Stimulated activated CD4-positive, alpha-beta T cell treated with anti-CD3 and anti-CD28 coated beads, Interleukin-15, amount 100 ng/mL, for 24 hours (primary cell): ENCODE measurements around the gene SEZ6L.
"Not testable (repeated sequence)": the region's sequence is repeated elsewhere in the genome, so short reads cannot be mapped to it uniquely, and the experiment has no call there.

Experiments used
- DNase-seq: peaks from one replicate; pipeline ENCODE4 v3.0.0-alpha.2; 2020

SEZ6L gene

DNA sequence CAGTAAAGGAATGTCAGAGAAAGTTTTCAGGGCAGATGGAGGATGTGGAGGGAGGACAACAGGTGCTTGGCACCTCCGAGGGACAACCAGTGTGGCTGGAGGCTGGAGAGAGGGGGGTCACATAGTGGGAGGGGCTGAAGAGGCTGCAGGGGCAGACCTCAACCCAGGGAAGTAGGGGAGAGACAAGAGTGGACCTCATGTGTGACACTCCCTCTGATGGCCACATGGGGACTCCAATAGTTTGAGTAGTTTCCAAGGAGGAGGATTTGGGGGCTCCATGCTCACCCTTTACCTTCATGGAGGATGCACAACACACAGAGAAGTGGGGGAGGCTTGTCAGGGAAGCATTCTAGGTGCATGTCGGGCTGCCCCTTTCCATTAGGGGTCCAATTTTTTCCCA is 224.7 kb downstream of the SEZ6L start:
- no peak for DNase-seq

DNA sequence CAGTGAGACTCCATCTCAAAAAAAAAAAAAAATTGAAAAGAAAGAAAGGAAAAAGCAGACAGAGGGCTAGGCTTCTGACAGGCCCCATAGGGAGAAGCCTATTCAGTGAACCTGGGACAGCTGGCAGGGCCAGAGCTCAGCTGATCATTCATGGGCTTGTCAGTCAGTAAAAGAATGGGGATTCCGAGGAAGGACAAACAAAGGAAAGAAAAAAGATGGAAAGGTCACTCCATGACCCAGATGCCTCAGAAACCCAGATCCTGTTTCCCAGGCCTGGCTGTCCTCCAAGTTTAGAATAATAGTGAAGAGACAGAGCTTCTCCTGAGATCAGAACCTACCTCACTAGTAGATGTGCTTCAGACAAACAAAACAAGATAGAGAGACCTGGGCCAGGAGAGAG is 225.5 kb downstream of the SEZ6L start:
- DNase-seq = no peak

DNA sequence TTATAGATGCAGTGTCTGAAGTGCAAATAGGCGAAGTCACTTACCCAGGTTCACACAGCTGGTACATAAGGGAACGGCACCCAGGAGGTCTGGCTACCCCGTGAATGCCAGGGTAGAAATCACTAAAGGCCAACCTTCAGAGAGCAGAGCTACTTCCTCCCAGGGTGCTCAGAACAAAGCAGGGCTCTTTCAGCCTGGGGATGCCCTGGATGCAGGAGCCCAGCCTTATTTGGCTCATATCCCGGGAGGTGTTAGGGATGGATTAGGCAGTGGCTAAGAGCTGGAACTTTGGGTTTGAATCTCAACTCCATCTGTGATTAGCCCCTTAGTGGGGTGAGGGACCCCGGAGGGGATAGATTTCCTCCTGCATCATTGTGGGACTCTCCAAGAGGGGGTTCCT is 226.7 kb downstream of the SEZ6L start:
- DNase-seq = no peak

DNA sequence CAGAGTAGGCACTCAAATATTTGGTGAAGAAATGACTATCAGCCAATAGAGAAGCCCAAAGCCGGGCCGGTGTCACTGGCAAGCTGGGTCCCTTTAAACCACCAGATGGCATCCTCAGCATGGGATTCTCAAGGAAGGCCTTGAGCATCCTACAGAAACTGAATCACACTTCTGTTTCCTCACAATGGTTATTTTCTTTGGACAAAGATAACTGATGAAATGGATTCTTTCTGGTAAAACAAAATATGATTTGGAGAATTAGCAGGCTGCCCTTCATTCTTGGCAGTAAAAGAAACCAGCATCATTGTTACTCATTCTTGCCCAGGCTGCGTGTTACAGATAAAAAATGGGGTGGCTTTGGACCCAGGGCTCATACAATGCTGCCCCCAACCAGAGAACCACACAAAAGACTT is 229.5 kb downstream of the SEZ6L start:
- DNase-seq = peak; percentile 68

GRCh38 chr22:26399289-26399688 is 230.0 kb downstream of the SEZ6L start:
- no peak for DNase-seq

DNA sequence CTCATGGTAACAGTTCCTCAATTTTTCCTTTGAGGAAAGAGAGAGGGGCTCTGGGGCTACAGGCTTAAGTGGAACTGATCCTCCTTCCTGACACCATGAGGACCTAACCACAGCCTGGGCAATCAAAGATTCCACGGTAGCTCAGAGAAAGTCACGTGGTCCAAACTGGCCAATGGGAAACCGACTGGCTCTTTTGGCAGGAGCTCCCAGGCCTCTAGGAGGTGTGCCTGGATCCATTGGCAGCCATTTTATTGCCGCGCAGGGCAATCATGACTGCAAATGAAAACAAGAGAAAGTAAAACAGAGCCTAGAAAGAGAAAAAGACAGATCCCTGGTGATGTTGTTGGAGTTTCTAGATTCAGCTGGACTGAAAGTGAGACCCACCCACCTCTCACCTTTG is 232.5 kb downstream of the SEZ6L start:
- DNase-seq = no peak

GRCh38 chr22:26404851-26405421 is 235.7 kb downstream of the SEZ6L start:
- DNase-seq = no peak

GRCh38 chr22:26406118-26406517 is 236.9 kb downstream of the SEZ6L start:
- no peak for DNase-seq

GRCh38 chr22:26408562-26409220 is 239.4 kb downstream of the SEZ6L start:
- DNase-seq = not testable (repeated sequence)

- no peak for DNase-seq
Measured at GRCh38 chr22:26409719-26410335, 240.6 kb downstream of the SEZ6L start.

DNA sequence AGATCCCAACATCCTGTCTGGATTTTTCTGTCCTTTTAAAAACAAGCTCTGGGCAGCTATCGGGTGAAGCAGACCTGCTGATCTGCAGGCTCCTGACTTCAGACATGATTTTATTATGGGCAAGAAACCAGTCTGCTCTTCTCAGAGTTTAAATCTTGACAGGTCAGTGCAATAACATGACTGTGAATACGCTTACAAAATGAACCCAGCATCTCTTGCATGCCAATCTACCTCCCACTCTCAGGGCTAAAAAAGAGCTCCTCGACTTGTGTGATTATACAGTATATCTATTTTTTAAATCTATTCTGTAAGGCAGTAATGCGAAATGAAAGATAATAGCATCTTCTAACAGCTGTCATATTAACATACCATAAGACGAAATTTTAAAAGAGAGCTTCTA is 241.1 kb downstream of the SEZ6L start:
- no peak for DNase-seq

DNA sequence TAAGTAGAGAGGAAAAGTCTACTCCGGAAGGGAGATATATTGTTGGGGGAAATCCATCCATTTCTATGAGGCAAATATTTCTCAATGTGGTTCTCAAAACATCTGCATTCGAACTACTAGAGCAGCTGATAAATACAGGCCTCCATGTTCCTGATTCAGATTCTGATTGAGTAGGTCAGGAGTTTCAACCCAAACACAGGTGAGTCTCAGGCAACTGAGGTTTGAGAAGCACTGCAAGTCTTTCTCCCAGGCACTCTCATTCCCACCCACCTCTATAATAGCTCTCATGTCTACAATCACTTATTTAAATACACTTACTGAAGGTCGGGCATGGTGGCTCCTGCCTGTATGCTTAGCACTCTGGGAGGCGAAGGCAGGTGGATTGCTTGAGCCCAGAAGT is 245.1 kb downstream of the SEZ6L start:
- no peak for DNase-seq

DNA sequence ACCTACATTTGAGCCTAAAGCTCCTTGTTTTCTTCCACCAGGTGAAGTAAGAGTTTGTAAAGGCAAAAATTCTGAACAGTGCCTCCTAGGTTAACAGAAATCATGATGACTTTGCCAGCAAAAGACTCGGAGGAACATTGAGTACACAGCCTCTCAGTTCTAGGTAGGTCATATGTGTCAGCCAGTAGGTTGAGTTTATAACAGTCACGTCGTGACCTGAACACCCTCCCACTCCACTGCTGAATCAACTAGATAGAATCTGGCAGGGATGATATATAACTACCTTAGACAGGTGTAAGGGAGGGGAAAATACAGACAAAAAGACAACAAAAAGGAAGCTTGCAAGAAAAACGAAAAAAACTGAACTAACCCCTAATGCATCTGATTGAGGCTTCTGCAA is 247.0 kb downstream of the SEZ6L start:
- DNase-seq = no peak

DNA sequence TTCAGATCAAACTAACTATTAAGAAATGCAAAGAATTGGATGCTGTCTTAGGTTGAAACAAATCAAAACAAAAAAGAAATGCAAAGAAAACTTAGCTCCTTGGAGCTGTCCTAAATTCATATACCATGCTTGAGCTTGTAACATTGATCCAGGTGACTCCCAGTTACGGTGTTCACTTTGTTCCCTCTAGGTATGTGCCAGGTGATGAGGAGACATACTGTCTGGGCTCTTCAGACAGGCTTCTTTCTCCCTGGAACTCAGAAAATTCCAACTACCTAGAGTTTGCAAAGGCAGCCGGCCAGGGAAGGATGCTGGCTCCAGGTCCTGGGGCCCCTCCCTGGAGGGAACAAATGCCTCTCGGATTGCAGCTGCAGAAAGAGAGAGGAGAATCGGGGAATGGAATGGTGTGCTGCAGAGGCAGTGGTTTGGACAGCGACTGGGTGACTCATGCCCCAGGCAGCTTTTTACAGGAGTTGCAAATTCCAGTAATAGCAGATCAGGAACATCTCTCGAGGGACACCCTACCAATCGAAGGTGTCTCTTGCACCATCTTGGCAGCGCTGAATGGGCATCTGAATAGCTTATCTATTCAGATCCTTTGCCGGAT is 247.5 kb downstream of the SEZ6L start:
- no peak for DNase-seq

GRCh38 chr22:26417406-26417805 is 248.1 kb downstream of the SEZ6L start:
- no peak for DNase-seq

DNA sequence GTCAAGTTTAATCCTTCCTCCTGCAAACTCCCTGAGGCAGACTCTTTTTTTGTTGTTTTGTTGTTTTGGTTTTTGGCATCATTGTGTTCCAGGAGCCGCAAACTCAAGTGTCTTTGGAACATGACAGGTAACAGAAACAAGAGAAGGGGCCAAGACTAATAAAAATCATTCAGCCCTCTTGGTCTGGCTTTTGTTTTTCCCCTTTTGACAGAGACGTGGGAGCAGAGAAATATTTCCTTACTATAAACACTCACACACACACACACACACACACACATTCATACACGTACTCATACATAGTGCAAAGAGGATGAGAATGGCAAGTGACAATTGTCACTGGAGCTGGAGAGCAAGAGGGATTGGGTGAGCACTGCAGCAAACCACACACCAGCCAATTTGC is 249.4 kb downstream of the SEZ6L start:
- no peak for DNase-seq

- no peak for DNase-seq
Measured at GRCh38 chr22:26426924-26427323, 257.7 kb downstream of the SEZ6L start.

DNA sequence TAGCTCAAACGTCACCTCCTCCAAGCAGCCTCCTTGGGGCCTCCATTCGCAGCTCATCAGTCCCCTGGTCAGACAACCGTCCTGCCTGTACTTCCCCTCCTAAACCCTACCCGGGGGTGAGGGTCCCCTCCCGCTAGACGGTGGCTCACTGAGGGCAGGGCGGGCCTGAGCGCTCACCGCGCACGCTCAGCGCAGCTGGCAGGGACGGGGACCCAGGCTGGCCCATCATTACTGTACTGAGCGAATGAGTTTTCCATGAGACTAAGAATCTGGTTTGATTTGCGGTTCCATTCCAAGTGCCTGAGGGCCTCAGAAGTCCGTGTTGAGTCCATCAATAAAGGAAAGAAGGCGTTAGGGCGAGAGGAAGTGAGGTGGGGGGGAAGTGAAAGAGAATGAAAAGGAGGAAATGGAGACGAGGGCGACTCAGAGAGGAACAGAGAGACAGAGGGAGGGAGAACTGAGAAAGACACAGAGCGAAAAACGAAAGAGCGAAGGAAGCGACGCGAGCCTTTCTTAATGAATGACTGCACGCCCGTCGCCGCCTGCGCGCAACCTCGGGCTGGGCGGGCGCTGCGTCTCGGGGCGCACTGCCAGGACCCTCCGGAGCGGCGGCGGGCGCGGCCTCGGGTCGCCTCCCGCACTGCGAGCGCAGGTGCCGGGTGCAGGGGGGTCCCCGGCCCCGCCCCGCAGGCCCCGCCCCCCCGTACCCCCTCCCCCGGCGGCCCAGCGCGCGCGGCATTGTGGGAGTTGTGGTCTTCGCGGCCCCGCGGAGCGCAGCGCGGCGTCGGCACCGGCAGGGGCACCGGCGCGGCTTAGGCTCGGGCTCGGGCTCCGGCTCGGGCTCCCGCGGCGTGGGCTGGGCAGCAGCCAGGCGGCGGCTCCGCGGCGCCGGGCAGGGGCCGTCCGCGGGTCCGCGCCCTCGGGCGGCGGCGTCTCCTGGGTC is 259.5 kb downstream of the SEZ6L start, which contains the start of gene ASPHD2:
Gene ASPHD2 (plus strand): TSS at position 746 of the 943 bp plus-strand sequence. CDS start 4,356 bp downstream, outside the sequence.
- peak; percentile 82 for DNase-seq

DNA sequence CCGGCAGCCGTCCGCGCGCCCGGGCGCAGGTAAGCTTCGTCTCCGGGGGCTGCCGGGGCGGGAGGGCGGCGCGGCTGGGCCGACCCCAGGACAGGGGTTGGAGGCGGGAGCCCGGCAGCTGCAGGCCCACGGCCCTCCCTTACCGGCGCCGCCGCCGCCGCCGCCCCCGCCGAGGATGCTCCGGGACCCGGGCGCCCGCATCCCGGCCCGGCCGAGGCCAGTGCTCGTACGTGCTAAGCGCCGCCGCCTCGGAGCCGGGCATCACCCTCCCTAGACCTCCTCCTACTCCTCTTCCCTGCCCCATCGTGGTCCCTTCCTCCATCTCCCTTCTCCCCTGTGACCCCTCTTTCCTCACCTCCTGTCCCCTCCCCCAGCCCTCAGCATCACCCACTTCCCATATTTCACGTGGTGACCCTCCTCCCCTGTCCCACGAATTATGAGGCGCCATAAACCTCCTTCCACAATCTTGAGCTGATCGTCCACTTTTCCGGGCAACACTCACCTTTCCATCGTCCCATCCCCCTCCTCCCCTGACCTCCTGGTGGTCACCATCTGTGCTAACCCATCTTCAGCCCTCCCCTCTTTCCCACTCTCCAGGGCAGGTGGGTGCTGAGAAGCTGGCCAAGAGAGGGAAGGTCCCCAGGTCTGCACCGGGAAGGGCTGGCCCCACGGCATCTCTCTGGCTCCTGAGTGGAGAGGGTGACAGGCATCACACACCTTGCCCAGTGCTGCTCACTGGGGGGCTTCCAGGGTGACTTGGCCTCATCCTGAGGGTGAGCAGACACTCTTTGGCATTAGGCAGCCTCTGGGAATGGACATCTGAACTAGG is 260.4 kb downstream of the SEZ6L start:
- DNase-seq = peak; percentile 30

- peak; percentile 16 for DNase-seq
Measured at GRCh38 chr22:26430600-26430999, 261.3 kb downstream of the SEZ6L start.

DNA sequence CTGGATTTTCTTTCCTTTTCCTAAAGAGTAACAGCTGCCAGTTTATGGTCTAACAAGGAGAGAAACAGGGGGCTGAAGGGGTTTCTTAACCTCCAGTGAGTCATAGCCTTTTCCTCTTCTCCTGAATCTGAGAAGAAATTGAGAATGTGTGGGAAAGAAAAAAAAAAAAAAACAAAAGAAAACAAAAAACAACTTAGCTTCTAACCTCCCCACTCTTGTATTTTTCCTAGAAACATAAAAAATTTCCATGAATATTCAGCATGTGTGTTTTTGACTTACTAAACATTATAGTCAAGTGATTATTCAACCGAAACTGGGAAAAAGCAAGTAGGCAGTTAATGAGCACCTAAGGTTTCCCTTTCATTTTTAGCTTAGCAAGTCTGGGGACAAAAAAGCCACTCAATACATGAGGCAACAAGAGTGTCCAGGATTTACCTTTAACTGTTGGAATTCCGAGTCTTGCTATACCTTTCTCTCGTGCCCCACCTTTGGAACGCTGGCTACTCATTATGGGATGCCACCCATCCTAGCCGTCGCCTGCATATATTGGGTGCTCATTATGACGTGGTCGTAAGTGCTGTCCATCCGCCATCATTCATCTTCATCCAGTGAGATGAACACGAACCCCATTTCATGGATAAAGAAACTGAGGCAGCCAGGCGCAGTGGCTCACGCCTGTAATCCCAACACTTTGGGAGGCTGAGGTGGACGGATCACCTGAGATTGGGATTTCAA is 262.2 kb downstream of the SEZ6L start:
- no peak for DNase-seq
